Keratinocyte (primary cell): ENCODE data around the gene CLEC2A. TPM values are rescaled to one million over a fixed set of nuclear protein-coding genes. Genes with fewer than 3 reads are reported as not detected.

Experiments
- DNase-seq: peaks from one replicate; pipeline ENCODE4 v3.0.0-alpha.2; 2011; ENCODE audit warnings: low read depth, missing footprints, low spot score
- FAIRE-seq: peaks from 2 replicates; lab custom pipeline; 2011; peaks lifted over from hg19 to GRCh38; lab: Jason Lieb, UNC
- H2AFZ ChIP-seq: 2 replicates; pipeline ENCODE4 v1.6.0; 2012; ENCODE audit warnings: low read length, control low read depth, inconsistent platforms; ENCODE audit not compliant: control insufficient read depth
- H3K27ac ChIP-seq: 2 replicates; pipeline ENCODE4 v1.5.1; 2011; ENCODE audit warnings: low read length; ENCODE audit not compliant: control insufficient read depth, insufficient read depth
- H3K27me3 ChIP-seq: 3 replicates; pipeline ENCODE4 v1.6.0; 2011; ENCODE audit warnings: low read length; ENCODE audit not compliant: control insufficient read depth, insufficient read depth; ENCODE audit errors: extremely low read depth
- H3K36me3 ChIP-seq, 2 experiments: 2 replicates in 1 of 2; 3 replicates in 1 of 2; pipeline ENCODE4 v1.5.1; 2011; ENCODE audit warnings: low read length in 2 of 2, mild to moderate bottlenecking in 1 of 2; ENCODE audit not compliant: control insufficient read depth in 2 of 2, insufficient read depth in 2 of 2; ENCODE audit errors: extremely low read depth in 1 of 2
- H3K4me1 ChIP-seq: 3 replicates; pipeline ENCODE4 v1.5.1; 2011; ENCODE audit warnings: low read length; ENCODE audit not compliant: control insufficient read depth, insufficient read depth; ENCODE audit errors: extremely low read depth
- H3K4me2 ChIP-seq: 3 replicates; pipeline ENCODE4 v1.6.0; 2011; ENCODE audit warnings: low read depth, low read length; ENCODE audit not compliant: control insufficient read depth, insufficient read depth; ENCODE audit errors: extremely low read depth
- H3K4me3 ChIP-seq, 3 experiments: fragments of 200-600 bp in 1 of 3; sonication (generic) in 1 of 3; 2 replicates in 2 of 3; 3 replicates in 1 of 3; pipeline ENCODE4 v1.5.1; 2011 to 2016; ENCODE audit warnings: low read length in 3 of 3, mild to moderate bottlenecking in 3 of 3, control low read depth in 2 of 3, inconsistent platforms in 1 of 3, low read depth in 1 of 3, mixed read lengths in 1 of 3, mixed run types in 1 of 3, moderate library complexity in 1 of 3; ENCODE audit not compliant: control insufficient read depth in 2 of 3, insufficient read depth in 2 of 3; ENCODE audit errors: extremely low read depth in 1 of 3
- H3K79me2 ChIP-seq: 2 replicates; pipeline ENCODE4 v1.6.0; 2012; ENCODE audit warnings: low read length; ENCODE audit not compliant: control insufficient read depth, insufficient read depth
- H3K9ac ChIP-seq: 3 replicates; pipeline ENCODE4 v1.6.0; 2011; ENCODE audit warnings: low read length; ENCODE audit not compliant: control insufficient read depth, insufficient read depth; ENCODE audit errors: extremely low read depth
- H3K9me1 ChIP-seq: 3 replicates; pipeline ENCODE4 v1.6.0; 2011; ENCODE audit warnings: low read length; ENCODE audit not compliant: control insufficient read depth, insufficient read depth; ENCODE audit errors: extremely low read depth
- H3K9me3 ChIP-seq: 2 replicates; pipeline ENCODE4 v1.5.1; 2012; ENCODE audit warnings: low read depth, low read length; ENCODE audit not compliant: control insufficient read depth
- H4K20me1 ChIP-seq: 3 replicates; pipeline ENCODE4 v1.6.0; 2011; ENCODE audit warnings: low read length; ENCODE audit not compliant: control insufficient read depth, insufficient read depth; ENCODE audit errors: extremely low read depth
- CTCF ChIP-seq, 3 experiments: IDR thresholded peaks in 1 of 3; conservative IDR thresholded peaks in 1 of 3; optimal IDR thresholded peaks in 1 of 3; 2 replicates in 2 of 3; 3 replicates in 1 of 3; pipeline versions ENCODE3 to v1.5.1; 2011; ENCODE audit warnings: low read length in 3 of 3, mild to moderate bottlenecking in 3 of 3, moderate library complexity in 2 of 3, control low read depth in 1 of 3, inconsistent platforms in 1 of 3; ENCODE audit not compliant: insufficient read depth in 2 of 3; ENCODE audit errors: extremely low read depth in 1 of 3
- EZH2 ChIP-seq: IDR thresholded peaks from one replicate; pipeline ENCODE4 v1.6.1; 2012; ENCODE audit warnings: inconsistent platforms, mild to moderate bottlenecking, low read length, moderate library complexity
- dilution Hi-C: fragments of 300-500 bp; cut with MboI; formaldehyde crosslinking; loops from one replicate; pipeline ENCODE4 v1.7.0; 2020; ENCODE audit warnings: low sequenced_read_pairs; ENCODE audit not compliant: extremely low pct_ligation_motif_present
- polyA plus RNA-seq, 5 experiments: library from polyadenylated mRNA; depleted of rRNA in 3 of 5; stranded (reverse) in 3 of 5; stranded (forward) in 1 of 5; unstranded in 1 of 5; fragments of >200 nt; gene quantifications; 1 replicate in 1 of 5; 2 replicates in 3 of 5; 3 replicates in 1 of 5; pipeline versions ENCODE4 v1.2.1 to v1.2.3, GENCODE V29; 2011 to 2012; ENCODE audit warnings: missing spikeins in 2 of 5, low read depth in 1 of 5, low replicate concordance in 1 of 5

Gene CLEC2A
- polyA plus RNA-seq, 1 donor (not counting 4 experiments of a cell fraction or from before 2014, with no cell fraction given) = 0.88 TPM

- no peak overlapping the region for H3K27ac ChIP-seq
- TF ChIP-seq EZH2 = no peak
- TF ChIP-seq CTCF (optimal IDR thresholded peaks at IDR 0.05 in 1 of 3, IDR thresholded peaks at IDR 0.05 in 1 of 3, conservative IDR thresholded peaks at IDR 0.05 in 1 of 3; ENCODE audit: extremely low read depth in 1 of 3, insufficient read depth in 2 of 3, low read length in 3 of 3) = no peak
- no peak overlapping the region for H3K4me2 ChIP-seq
These were observed 21.3 kb downstream of the CLEC2A start for GRCh38 chr12:9910716-9911421.

GRCh38 chr12:9909724-9910123 lies 22.4 kb downstream of the CLEC2A start:
- Histone ChIP-seq H3K36me3 (no peaks in the 10 kb centered on the region), H2AFZ (no peak overlapping the region), H3K27me3 (no peaks in the 10 kb centered on the region), H3K9me1 (no peaks in the 10 kb centered on the region), H3K27ac (no peak overlapping the region), H4K20me1 (no peaks in the 10 kb centered on the region), H3K4me2 (no peak overlapping the region), H3K4me1 (no peaks in the 10 kb centered on the region), H3K79me2 (no peaks in the 10 kb centered on the region), H3K9me3 (peaks cover 12% of the 10 kb centered on the region), H3K9ac (no peak overlapping the region), H3K4me3 (no peak overlapping the region)
- FAIRE-seq = no peak
- dilution Hi-C loops = no loop called here
- TF ChIP-seq EZH2 = no peak
- TF ChIP-seq CTCF (optimal IDR thresholded peaks at IDR 0.05 in 1 of 3, IDR thresholded peaks at IDR 0.05 in 1 of 3, conservative IDR thresholded peaks at IDR 0.05 in 1 of 3; ENCODE audit: extremely low read depth in 1 of 3, insufficient read depth in 2 of 3, low read length in 3 of 3) = no peak
- no peak for DNase-seq

More at GRCh38 chr12:9910716-9911421, 21.3 kb downstream of the CLEC2A start:
- DNase-seq (no peak), FAIRE-seq (no peak)
- Histone ChIP-seq H3K36me3 (no peaks in the 10 kb centered on the region), H3K79me2 (no peaks in the 10 kb centered on the region), H3K4me1 (no peaks in the 10 kb centered on the region), H3K9me1 (no peaks in the 10 kb centered on the region), H2AFZ (no peak overlapping the region), H3K27me3 (no peaks in the 10 kb centered on the region), H3K4me3 (no peak overlapping the region), H3K9me3 (peaks cover 12% of the 10 kb centered on the region), H3K9ac (no peak overlapping the region), H4K20me1 (no peaks in the 10 kb centered on the region)
- dilution Hi-C loops = no loop called here
